MM.1S (cell line): ENCODE measurements around the gene GPATCH4.

Experiments used
- DNase-seq: peaks from one replicate; pipeline ENCODE4 v3.0.0-alpha.2; 2015
- H2AFZ ChIP-seq: fragments of 300-600 bp; sonication (generic); 2 replicates; pipeline ENCODE4 v1.6.0; 2016; ENCODE audit warnings: antibody characterized with exemption, low read length
- H3F3A ChIP-seq: fragments of 300-600 bp; sonication (generic); 2 replicates; pipeline ENCODE4 v1.6.1; 2016; ENCODE audit warnings: mild to moderate bottlenecking, antibody characterized with exemption, low read length, moderate library complexity, mixed read lengths; ENCODE audit not compliant: insufficient read depth
- H3K27ac ChIP-seq: fragments of 300-600 bp; sonication (generic); 2 replicates; pipeline ENCODE4 v1.5.1; 2016; ENCODE audit warnings: mild to moderate bottlenecking, low read length
- H3K27me3 ChIP-seq: fragments of 300-600 bp; sonication (generic); replicated peaks from 2 replicates; pipeline ENCODE4 v1.6.0; 2016; ENCODE audit warnings: low read length; ENCODE audit not compliant: insufficient read depth
- H3K36me3 ChIP-seq: fragments of 300-600 bp; sonication (generic); replicated peaks from 2 replicates; pipeline ENCODE4 v1.6.1; 2016; ENCODE audit warnings: mild to moderate bottlenecking, low read length, mixed read lengths; ENCODE audit not compliant: insufficient read depth
- H3K4me1 ChIP-seq: fragments of 300-600 bp; sonication (generic); 2 replicates; pipeline ENCODE4 v1.6.1; 2016; ENCODE audit warnings: low read length, mixed read lengths
- H3K4me2 ChIP-seq: fragments of 300-600 bp; sonication (generic); 2 replicates; pipeline ENCODE4 v1.6.0; 2016; ENCODE audit warnings: low read depth, low read length
- H3K4me3 ChIP-seq: fragments of 300-600 bp; sonication (generic); 2 replicates; pipeline ENCODE4 v1.5.1; 2016; ENCODE audit warnings: low read length, mixed read lengths
- H3K79me2 ChIP-seq: fragments of 300-600 bp; sonication (generic); 2 replicates; pipeline ENCODE4 v1.6.1; 2016; ENCODE audit warnings: mixed run types, low read length, mixed read lengths
- H3K9ac ChIP-seq: fragments of 300-600 bp; sonication (generic); 2 replicates; pipeline ENCODE4 v1.6.1; 2016; ENCODE audit warnings: low read length, mixed read lengths
- H3K9me2 ChIP-seq: fragments of 300-600 bp; sonication (generic); replicated peaks from 2 replicates; pipeline ENCODE4 v1.6.1; 2016; ENCODE audit warnings: mild to moderate bottlenecking, low read length, mixed read lengths; ENCODE audit not compliant: insufficient read depth
- H3K9me3 ChIP-seq: fragments of 300-600 bp; sonication (generic); replicated peaks from 2 replicates; pipeline ENCODE4 v1.6.1; 2016; ENCODE audit warnings: mild to moderate bottlenecking, low read length, mixed read lengths; ENCODE audit not compliant: insufficient read depth
- H4K20me1 ChIP-seq: fragments of 300-600 bp; sonication (generic); 2 replicates; pipeline ENCODE4 v1.6.1; 2016; ENCODE audit warnings: mild to moderate bottlenecking, low read length, moderate library complexity, mixed read lengths; ENCODE audit not compliant: insufficient read depth
- EZH2 ChIP-seq: fragments of 300-600 bp; sonication (generic); optimal IDR thresholded peaks from 2 replicates; pipeline ENCODE3; 2017; ENCODE audit warnings: low read depth, mild to moderate bottlenecking, antibody characterized with exemption, low read length, mixed read lengths
- EZH2phosphoT487 ChIP-seq: fragments of 300-600 bp; sonication (generic); IDR thresholded peaks from 2 replicates; pipeline ENCODE4 v1.6.1; 2018; ENCODE audit warnings: antibody characterized with exemption, low read length
- TF ChIP-seq, protein P1 (sequence below): fragments of 300-600 bp; sonication (generic); IDR thresholded peaks from 2 replicates; pipeline ENCODE4 v1.5.1; 2016; ENCODE audit warnings: antibody characterized with exemption, low read length, mixed read lengths

GPATCH4 gene

DNA sequence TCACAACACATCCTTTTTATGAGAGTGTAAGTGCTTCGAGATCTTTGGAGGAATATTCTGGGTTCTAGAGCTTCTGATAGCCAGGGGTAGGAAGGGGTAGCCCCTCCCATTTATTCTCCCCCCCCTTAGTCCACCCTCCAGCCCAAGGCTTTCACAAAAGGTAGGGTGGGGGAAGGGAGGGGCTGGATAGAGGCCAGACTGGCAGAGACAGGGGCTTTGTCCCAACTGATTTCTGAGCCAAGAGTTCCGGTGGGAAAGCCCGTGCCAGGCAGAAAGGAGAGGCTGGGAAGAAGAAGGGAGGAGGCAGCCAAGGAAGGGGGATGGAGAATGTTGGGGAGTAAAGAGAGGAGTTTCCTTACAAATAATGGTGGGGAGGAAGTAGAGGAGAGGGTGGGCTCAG lies 43.8 kb upstream of the GPATCH4 start:
- Histone ChIP-seq H3K4me3 (no peak overlapping the region), H3K79me2 (no peaks in the 10 kb centered on the region), H3F3A (peaks cover 8% of the 10 kb centered on the region), H3K9me3 (no peaks in the 10 kb centered on the region), H3K4me2 (no peak overlapping the region), H3K9me2 (no peaks in the 10 kb centered on the region), H3K27ac (no peak overlapping the region), H3K27me3 (no peaks in the 10 kb centered on the region), H3K9ac (no peak overlapping the region), H4K20me1 (0 out of 2 replicates have a peak, but pooled peaks cover under 1% of the 10 kb centered on the region), H3K36me3 (0 out of 2 replicates have a peak, but pooled peaks cover 13% of the 10 kb centered on the region), H3K4me1 (no peaks in the 10 kb centered on the region), H2AFZ (no peak overlapping the region)
- no peak for TF ChIP-seq EZH2phosphoT487
- TF ChIP-seq, protein P1, sequence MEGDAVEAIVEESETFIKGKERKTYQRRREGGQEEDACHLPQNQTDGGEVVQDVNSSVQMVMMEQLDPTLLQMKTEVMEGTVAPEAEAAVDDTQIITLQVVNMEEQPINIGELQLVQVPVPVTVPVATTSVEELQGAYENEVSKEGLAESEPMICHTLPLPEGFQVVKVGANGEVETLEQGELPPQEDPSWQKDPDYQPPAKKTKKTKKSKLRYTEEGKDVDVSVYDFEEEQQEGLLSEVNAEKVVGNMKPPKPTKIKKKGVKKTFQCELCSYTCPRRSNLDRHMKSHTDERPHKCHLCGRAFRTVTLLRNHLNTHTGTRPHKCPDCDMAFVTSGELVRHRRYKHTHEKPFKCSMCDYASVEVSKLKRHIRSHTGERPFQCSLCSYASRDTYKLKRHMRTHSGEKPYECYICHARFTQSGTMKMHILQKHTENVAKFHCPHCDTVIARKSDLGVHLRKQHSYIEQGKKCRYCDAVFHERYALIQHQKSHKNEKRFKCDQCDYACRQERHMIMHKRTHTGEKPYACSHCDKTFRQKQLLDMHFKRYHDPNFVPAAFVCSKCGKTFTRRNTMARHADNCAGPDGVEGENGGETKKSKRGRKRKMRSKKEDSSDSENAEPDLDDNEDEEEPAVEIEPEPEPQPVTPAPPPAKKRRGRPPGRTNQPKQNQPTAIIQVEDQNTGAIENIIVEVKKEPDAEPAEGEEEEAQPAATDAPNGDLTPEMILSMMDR, result no peak
- no peak for TF ChIP-seq EZH2
- no peak for DNase-seq

- no peaks in the 10 kb centered on the region for H3K79me2 ChIP-seq
- H3K9ac ChIP-seq, result no peak overlapping the region
- H3F3A ChIP-seq, result peaks cover 12% of the 10 kb centered on the region
- no peaks in the 10 kb centered on the region for H3K4me1 ChIP-seq
- no peak for TF ChIP-seq EZH2
- no peak for TF ChIP-seq EZH2phosphoT487
- TF ChIP-seq, protein P1, result no peak
- no peaks in the 10 kb centered on the region for H3K9me3 ChIP-seq
- H3K27ac ChIP-seq, result no peak overlapping the region
- no peak for DNase-seq
- no peaks in the 10 kb centered on the region for H3K9me2 ChIP-seq
- H2AFZ ChIP-seq, result no peak overlapping the region
- H3K27me3 ChIP-seq, result no peaks in the 10 kb centered on the region
- no peak overlapping the region for H3K4me2 ChIP-seq
- 0 out of 2 replicates have a peak, but pooled peaks cover 4% of the 10 kb centered on the region for H4K20me1 ChIP-seq
- 0 out of 2 replicates have a peak, but pooled peaks cover 13% of the 10 kb centered on the region for H3K36me3 ChIP-seq
- H3K4me3 ChIP-seq, result no peak overlapping the region
These were observed 43.4 kb upstream of the GPATCH4 start for GRCh38 chr1:156644640-156645039.

DNA sequence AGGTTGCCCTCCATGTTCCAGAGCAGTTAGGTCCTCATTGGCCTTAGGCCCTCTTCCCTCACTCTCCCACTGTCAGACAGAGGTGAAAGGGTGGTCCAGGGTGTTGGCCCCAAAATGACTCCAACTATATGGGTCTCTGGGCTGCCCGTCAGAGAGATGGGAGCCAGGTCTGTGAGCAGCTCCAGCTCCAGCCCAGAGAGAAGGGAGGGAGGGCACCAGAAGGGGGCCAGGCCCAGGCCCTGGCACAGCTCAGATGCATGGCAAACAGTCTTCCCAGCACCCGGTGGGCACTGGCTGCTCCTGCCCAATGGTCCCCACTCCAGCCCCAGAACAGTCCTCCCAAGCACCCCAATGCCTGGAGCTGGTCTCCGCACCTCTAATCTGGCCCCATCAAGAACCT lies 42.9 kb upstream of the GPATCH4 start:
- Histone ChIP-seq H3F3A (peaks cover 13% of the 10 kb centered on the region), H2AFZ (no peak overlapping the region), H3K4me1 (no peaks in the 10 kb centered on the region), H3K36me3 (0 out of 2 replicates have a peak, but pooled peaks cover 13% of the 10 kb centered on the region), H3K9me2 (no peaks in the 10 kb centered on the region), H3K4me2 (no peak overlapping the region), H3K4me3 (no peak overlapping the region), H3K9me3 (no peaks in the 10 kb centered on the region), H3K79me2 (no peaks in the 10 kb centered on the region), H3K9ac (no peak overlapping the region), H4K20me1 (0 out of 2 replicates have a peak, but pooled peaks cover 7% of the 10 kb centered on the region), H3K27ac (no peak overlapping the region), H3K27me3 (no peaks in the 10 kb centered on the region)
- no peak for DNase-seq
- TF ChIP-seq EZH2phosphoT487, result no peak
- TF ChIP-seq, protein P1, result no peak
- TF ChIP-seq EZH2, result no peak
